Measurements from ENCODE around the gene ADSL.

The ADSL gene

DNA sequence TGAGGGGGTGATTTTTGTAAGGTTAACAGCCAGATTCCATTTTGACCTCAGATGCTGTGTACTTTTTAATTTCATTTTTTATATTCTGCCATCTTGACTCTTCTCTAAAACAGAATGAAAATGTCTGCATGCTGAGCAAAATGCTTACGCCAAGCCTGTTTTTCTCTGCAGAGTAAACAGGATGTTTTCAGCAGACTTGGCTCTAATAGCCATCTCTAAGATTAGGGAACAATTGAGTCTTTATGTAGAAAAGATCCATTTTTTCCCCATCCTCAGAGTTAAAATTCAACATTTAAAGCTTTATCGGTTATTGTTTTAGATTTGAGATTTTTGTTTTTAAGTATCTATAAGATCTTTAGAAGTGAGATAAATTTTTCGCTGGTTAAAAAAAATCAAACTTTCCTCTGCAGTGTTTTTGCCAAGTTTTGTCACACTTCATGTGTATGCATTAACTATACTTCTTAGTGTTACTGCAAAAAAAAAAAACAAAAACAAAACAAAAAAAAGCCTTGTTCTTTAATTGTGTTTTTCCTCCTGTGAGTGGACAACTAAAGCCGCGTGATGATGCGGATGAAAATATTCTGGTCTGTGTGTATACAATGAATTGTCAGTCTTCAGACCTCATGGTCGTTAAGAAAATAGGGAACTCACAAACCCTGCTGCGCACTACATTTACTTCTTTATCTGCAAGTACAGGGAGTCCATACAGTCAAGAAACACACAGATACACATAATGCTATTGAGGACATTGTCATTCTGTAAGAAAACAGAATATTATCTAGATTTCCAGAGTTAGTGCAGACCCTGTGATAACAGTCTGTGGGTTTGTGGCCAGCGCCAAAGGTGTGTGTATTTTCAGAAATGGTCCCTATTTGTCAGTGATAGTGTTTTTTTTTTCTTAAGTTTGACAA is 17.5 kb upstream of the ADSL start:
- ATAC-seq (no peak), DNase-seq (no peak)

DNA sequence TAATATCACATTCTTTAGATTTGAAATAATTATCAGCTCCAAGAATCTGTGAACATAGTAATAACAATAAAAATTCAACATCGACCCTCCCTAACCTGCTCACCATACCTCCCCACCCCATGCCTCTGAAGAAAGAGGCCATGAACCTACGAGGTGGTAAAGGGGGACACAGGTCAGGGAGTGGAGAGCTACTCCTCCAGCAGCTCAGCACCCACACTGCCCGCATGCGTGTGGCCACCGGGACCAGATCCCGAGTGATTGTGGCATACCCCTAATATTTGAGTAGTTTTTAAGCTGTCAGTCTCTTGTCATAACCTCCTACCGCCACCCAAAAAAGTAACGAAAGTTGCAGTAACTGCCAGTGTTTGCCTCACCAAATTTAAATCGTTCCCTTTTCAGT is 16.8 kb upstream of the ADSL start:
- ATAC-seq (no peak), DNase-seq (no peak)

DNA sequence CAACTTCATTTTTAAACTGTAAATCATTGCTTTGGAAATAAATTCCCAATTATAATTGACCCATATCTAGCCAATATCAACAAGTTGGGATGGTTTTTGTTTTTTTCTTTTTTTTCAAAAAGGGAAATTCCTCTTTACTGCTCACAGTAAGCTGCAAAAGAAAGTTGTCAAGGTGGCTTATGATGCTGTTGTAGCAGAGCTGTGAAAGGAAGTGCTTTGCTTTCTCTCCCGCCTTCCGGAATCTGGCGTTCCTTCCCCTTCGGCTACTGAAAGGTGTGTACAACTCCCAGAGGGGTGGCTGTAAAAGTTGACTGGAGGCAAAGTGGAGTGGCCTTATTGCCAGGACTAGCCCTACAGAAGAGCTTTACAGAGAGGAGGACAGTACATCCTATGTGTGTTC is 16.2 kb upstream of the ADSL start:
- DNase-seq (no peak), ATAC-seq (no peak)

DNA sequence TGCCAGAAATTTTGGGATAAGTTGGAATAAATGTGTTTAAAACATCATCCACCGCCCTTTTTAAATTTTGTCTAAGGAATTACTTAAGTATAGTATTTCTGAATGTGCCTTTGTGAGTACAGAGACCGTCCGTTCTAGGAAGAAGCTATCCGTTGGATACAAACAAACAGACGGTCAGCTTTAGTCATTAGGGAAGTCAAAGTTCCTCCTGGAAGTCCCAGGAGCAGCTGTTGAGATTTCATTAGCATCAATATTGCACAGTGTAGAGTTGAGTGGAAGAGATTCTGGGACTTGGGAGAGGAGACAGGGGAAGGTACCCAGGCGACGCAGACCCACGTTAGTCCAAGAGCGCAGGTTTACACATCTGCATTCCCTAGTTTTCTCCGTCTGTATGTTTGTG is 15.7 kb upstream of the ADSL start:
- DNase-seq: no peak
- no peak for ATAC-seq

DNA sequence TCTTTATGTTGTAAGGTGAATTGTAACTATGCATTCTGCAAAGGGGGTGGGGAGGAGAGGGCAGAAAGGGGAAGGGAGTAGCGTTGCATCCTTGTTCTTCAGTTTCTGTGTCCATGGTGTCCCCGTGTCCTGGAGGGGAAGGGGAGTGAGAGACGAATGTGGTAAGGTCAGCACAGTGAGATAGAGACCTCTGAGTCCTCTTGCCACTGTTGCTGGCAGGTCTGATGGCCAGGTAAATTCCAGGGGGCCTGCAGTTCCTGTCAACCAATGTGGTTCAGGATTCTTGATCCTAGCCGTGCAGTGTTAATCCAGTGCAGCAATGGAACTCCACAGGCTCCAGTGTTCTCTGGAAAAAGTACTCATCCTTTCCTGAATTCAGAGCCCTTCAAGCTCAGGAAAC is 14.6 kb upstream of the ADSL start:
- no peak for DNase-seq

DNA sequence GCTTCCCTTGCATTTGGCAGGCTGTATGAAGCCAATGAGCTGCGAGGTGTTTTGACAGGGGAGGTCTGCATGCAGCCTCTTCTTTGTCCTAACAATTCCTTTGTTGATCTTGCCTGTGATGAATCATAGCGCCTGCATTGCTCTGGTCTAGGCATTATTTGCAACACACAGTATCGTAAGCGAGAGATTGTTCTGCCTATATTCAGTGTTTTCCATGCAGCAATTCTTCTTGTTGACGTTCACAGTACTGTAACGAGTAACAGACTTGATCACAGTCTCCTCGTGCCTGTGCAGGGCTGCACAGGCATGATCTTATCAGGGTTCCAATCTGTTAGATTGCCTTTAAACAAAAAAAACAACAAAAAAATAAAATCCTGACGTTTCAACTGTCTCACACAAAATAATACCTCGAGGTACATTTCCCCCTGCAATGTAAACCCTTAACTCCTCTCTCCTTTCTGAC is 13.9 kb upstream of the ADSL start:
- DNase-seq: no peak

More for the DNA sequence above, 14.6 kb upstream of the ADSL start:
- ATAC-seq: no peak

DNA sequence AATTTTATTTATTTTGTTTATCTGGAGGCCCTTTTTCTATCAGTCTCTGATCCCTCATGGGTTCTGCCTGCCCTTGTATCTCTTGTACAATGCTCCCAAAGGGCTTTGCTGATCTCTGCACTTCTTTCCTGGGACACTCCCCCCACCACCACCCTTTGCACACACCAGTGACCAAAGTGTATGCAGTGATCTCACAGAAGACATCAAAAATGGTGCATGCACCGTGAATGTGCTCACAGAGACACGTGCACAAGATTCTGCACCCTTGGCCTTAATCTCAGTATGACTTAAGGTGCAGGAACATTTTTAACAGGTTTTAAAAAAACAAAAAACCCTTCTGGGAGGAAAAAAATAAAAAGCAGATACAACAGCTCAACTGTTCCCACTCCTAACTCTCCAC is 12.2 kb upstream of the ADSL start:
- ATAC-seq: no peak
- no peak for DNase-seq

More for the DNA sequence above, 13.9 kb upstream of the ADSL start:
- peak; percentile 29 for ATAC-seq

DNA sequence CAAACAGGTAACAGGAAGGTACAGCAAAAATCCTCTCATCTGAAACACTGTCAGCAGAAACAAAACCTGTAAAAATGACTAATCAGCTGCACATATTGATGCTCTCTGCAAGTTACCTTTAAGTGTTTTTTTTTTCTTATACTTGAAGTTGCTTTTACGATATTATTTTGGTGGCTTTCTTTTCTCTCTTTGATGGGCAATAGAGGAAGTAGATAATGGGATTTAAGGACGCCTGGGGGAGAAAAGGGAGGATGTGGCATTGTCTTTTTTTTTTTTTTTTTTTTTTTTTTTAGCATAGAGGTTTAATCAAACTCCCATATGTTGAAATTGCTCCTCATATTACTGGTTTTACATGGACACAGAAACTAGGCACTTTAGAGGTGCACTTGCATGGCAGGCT is 11.4 kb upstream of the ADSL start:
- ATAC-seq (no peak), DNase-seq (no peak)

DNA sequence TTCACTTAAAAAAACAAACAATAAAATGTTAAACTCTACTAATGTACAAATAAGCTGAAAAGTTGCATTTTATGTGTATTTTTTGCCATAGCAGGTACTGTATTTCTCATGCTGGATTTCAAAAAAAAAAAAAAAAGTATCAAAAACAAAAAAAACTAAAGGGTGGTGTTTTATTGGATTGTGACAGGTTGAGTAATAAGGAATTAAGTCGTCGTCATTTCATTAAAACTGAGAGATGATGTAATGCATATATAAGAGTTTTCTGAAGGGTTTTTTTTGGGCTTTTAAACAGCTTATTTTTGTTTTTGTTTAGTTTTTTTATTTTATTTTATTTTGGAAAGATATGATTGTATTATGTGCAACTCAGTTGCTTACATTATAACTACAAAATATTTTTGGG is 10.9 kb upstream of the ADSL start:
- DNase-seq (no peak), ATAC-seq (no peak)

DNA sequence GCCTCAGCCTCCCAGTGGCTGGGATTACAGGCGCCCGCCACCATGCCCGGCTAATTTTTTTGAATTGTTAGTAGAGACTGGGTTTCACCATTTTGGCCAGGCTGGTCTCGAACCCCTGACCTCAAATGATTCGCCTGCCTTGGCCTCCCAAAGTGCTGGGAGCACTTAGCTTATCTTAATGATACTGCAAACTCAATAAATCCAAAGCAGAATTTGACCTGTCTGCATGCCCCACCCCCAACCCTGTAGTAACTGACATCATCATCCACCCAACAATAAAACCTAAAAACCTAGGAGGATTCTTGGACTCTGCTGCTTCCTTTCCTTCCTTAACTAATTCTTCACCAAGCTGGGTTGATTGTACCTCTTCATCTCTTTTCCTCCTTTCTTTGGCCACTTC is 6.3 kb upstream of the ADSL start:
- ATAC-seq (no peak), DNase-seq (no peak)

DNA sequence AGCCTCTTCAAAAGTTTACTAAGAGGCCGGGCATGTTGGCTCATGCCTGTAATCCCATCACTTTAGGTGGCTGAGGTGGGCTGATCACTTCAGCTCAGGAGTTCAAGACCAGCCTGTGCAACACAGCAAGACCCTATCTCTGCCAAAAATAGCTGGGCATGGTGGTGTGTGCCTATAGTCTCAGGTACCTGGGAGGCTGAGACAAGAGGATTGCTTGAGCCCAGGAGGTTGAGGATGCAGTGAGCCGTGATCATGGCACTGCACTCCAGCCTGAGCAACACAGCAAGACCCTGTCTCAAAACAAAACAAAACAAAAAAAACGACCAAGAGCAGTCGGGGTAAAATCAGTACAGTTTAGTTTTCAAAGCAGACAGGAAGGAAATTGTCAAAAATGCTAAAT is 4.7 kb upstream of the ADSL start:
- DNase-seq: no peak
- ATAC-seq: no peak

DNA sequence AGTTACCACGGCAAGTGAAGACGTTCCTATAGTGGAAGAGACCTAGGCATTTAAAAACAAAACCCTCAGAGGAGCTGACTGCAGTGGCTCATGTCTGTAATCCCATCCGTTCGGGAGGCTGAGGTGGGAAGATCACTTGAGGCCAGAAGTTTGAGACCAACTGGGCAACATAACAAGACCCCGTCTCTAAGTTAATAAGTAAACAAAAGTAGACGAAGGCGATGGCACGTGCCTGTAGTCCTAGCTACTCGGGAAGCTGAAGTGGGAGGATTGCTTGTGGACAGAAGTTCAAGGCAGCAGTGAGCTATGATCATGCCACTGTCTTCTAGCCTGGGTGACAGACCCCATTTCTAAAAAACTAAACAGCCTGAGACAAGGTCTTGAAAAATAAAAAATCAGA is 3.8 kb upstream of the ADSL start:
- DNase-seq (no peak), ATAC-seq (no peak)

DNA sequence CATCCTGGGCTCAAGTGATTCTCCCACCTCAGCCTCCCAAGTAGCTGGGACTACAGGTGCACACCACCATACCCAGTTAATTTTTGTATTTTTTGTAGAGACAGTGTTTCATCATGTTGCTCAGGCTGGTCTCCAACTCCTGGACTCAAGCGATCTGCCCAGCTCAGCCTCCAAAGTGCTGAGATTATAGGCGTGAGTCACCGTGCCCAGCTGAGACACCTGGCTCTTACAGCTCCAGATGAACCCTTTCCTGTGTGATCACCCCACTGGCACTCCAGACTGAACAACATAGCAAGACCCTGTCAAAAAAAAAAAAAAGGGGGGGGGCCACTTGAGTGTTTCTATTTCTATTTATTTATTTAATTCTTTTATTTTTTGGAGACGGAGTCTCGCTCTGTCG is 1.0 kb upstream of the ADSL start:
- DNase-seq (no peak), ATAC-seq (no peak)

DNA sequence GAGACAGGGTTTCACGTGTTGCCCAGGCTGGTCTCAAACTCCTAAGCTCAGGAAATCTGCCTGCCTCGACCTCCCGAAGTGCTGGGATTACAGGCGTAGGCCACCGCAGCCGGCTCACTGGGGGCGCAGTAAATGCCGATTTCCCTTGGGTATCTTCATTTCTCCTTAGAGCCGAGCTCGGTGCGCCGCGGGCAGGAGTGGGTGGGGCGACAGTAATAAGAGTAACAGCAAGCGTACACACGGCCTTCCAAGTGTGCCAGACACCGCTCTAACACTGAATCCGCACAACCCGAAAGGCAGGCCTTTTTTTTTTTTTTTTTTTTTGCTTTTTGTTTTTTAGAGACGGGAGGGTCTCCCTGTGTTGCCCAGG is 500 bp upstream of the ADSL start:
- DNase-seq (peak; percentile 61), ATAC-seq (peak; percentile 51)

DNA sequence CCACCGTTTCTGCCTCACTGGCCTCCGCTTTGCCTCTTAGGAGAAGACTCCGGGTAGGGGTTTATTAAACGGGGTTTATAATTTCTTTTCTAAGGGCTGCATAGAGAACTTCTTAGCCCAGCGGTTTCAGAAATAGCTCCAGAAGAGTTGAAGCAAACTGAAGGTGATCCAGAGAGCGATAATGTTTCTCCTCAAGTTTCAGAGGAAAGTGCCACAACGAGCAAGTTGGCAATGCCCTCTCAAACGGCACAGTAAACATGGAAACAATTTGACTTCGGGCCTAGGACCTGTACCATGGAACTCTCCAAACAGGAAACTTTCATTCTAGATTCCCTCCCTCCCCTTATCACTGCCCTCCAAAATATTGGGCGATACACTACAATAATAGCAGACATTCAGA is 1.0 kb downstream of the ADSL start:
- DNase-seq: no peak
- ATAC-seq: no peak

DNA sequence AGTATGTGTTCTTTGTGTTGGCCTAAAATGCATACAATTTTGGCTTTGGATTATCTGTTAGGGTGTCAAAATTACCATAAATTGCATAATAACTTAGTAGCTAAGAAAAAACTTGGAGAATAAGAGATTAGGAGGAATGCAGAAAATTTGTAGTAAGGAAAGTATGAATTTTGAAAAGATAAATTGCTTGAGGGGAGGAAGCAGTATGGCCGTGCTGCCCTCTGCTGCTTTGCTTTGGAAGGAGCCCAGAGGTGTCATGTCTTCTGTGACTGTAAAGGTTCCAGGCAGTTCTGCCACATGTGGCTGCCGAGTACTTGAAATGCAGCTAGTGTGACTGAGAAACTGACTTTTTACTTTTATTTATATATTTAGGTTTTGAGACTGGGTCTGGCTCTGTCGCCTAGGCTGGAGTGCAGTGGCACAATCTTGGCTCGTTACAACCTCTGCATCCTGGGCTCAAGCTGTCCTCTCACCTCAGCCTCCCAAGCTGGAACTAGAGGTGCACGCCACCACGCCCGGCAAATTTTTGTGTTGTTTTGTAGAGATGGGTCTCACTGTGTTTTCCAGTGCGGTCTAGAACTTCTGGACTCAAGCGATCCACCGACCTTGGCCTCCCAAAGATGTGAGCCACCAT is 1.8 kb downstream of the ADSL start:
- DNase-seq: peak; percentile 67

DNA sequence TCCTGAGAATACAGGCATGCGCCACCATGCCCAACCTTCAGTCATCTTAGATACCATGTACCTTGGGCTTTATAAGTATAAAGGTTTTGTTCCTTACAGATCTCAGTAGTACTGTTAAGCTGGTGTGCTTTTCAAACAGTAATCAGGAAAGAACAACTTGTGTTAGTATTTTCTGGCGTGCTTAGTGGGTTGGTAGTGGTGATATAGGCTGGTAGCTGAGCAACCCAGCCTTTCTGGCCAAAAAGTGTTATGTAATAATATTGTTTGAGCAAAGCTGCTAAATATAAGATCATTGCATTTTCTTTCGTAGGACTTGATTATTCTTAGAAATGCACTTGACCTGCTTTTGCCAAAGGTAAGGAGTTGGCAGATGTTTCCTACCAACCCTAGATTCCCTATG is 6.5 kb downstream of the ADSL start:
- no peak for ATAC-seq

More for the DNA sequence above, 1.8 kb downstream of the ADSL start:
- peak; percentile 42 for ATAC-seq

DNA sequence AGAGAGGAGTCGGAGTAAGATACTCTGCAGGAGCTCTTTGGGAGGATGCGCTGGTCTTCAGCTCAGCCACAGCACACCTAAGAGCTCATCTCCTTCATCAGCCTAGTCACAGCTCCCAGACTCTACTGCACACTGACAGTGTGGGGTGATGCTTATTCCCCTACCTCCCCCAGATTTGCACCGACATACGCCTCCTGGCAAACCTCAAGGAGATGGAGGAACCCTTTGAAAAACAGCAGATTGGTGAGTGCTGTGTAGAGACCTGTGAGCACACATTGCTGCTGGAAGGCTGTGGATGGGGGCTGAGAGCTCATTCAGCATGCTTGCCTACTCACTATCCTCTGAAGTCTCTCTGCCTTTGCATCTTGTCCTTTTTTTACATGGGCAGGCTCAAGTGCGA is 14.8 kb downstream of the ADSL start:
- DNase-seq (no peak), ATAC-seq (no peak)

More for the DNA sequence above, 6.5 kb downstream of the ADSL start:
- no peak for DNase-seq

DNA sequence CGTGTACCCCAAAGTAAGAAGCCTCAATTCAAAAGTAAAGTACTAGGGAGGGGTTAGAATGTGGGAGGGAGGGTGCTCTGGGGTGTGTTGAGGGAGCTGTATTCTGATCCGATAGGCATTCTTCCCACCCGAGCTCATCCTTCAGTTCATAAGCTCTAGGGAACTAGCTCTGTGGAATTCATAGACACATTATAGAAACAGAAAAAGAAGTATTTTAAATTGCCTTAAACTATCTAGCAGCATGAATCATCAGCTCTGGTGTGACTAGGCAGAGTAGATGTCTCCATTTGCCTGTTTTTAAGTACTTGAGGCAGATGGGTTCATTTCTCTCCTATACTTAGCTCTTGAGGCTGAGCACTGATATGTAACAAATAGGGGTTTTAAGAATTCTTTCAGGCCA is 16.8 kb downstream of the ADSL start:
- DNase-seq (no peak), ATAC-seq (no peak)

DNA sequence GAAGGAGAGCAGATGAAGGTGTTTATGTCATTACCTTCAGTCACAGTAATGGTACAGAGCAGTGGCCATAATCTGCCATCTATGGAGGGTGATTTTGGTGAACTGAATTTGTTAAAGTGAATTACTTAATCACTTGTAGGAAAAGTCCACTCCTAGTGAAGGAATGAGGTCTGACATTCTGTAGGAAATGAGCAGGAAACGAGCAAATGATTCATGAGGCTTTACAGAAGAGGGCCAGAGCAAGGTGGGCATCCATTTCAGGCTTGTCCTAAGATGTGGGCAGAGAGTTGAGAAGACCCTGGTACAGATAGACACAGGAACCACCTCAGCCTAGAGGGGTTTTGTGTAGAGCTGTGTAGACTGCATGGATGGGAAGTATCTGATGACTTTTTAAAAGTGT is 18.1 kb downstream of the ADSL start:
- no peak for ATAC-seq
- DNase-seq: no peak

DNA sequence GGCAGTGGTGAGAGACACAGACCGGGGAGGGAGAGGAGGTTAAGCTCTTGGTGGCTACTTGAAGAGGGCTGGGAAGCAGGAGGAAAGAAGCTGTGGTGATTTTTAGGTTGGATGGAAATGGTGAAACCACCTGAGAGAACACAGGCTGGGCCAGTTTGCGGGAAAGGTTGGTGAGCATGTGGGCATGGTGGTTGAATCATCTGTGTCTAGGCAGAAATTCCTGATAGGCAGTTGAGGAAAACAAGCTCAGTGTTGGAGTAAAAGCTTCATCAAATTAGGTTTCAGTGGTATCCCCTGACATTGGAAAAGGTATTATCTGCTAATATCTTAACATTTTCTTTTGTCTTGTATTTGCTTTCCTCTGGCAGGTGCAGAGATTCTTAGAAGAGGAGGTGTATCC is 19.8 kb downstream of the ADSL start:
- DNase-seq (no peak), ATAC-seq (no peak)

DNA sequence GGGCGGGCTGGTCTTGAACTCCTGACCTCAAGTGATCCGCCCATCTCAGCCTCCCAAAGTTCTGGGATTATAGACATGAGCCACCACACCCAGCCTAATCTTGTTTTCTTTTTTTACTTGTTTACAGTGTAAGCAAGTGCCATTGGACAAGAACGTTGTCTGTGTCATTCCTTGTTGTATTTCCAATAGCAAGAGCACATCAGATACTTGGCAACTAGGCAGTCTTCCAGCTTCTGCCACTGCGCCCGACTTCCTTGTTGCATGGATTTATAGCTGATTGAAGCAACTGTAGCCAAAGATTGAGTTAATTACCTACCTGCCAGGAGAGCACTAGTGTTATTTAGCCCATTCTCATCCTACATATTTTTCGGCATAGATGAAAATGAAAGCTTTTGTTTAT is 21.0 kb downstream of the ADSL start:
- ATAC-seq (no peak), DNase-seq (no peak)

DNA sequence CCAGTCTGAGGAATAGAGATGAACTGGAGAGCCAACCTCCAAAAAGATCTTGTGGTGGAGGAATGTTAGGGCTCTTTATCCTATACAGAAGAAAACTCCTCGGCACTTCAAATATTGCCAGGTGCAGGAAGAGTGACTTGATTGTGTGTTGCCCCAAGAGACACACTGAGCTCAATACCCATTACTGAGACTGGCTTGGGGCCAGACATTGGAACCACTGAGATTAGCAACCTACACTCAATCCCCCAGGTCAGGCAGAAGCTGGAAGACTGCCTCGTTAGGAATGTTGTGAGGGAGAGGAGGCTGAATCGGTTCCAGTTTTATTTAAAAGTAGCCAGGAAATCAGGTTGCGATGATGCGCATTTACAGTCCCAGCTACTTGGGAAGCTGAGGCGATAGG is 21.7 kb downstream of the ADSL start:
- ATAC-seq (no peak), DNase-seq (no peak)

DNA sequence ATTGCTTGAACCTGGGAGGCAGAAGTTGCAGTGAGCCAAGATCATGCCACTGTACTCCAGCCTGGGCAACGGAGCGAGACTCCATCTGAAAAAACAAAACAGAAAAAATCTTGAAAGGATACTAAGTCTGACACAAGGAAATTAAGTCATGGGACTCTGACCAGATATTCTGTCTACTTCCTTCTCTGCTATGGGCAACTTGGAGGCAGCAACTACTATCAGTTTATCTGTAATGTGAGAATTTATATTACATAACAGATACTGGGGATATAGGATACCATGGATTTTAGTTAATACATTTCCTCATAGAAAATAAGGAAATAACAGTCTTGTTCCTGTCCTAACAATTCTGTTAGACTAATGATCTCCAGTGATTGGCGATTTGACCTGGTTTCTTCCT is 22.5 kb downstream of the ADSL start:
- ATAC-seq (no peak), DNase-seq (no peak)

Data from stimulated activated naive CD8-positive, alpha-beta T cell treated with anti-CD3 and anti-CD28 coated beads, Interleukin-15, Interleukin-2, amounts not matched to agents 100 U/mL and 50 U/mL, for 24 hours (primary cell).